SH-SY5Y (cell line): ENCODE results near the gene PYDC1.

ENCODE experiments used
- GATA2 ChIP-seq: IDR thresholded peaks from 2 replicates; pipeline ENCODE4 v1.6.1; 2011; ENCODE audit warnings: mild to moderate bottlenecking, low read depth, low read length
- GATA3 ChIP-seq: IDR thresholded peaks from 2 replicates; pipeline ENCODE4 v1.6.1; 2011; ENCODE audit warnings: low read depth, mild to moderate bottlenecking, low read length, moderate library complexity

Gene PYDC1

GRCh38 chr16:31216422-31217135, at the start of gene PYDC1:
TSS of gene PYDC1 (minus strand) at chr16:31217135. CDS start at chr16:31217028, 107 bp downstream.
- TF ChIP-seq GATA3 (no peak), GATA2 (no peak)

DNA sequence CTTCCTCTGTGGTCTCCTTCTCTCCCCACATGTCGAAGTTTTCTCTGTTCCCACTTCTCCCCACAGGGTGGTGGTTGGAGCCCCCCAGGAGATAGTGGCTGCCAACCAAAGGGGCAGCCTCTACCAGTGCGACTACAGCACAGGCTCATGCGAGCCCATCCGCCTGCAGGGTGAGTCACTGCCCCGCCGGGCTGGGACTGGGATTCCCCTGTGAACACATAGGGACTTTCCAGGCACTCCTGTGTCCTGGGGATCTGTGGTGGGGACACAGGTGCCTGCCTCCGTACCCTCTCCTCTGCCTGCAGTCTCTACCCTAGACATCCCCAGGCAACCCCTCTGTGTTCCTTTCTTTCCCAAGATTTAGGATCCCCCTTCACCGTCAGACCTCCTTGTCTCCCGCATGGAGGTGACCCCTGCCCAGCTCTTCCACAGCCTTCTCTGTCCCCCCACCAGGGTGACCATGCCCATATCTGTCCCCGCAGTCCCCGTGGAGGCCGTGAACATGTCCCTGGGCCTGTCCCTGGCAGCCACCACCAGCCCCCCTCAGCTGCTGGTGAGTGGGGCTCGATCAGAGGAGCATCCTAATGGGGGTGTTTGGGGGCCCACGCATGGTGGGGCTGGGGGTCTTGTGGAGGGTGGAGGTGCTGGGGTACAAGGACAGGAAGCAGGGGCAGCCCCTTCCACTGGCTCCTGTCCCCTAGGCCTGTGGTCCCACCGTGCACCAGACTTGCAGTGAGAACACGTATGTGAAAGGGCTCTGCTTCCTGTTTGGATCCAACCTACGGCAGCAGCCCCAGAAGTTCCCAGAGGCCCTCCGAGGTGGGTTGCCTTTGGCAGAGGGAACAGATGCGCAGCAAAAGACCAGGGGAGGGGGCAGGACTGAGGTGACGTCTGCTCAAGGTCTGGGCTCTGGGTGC, 48.7 kb upstream of the PYDC1 start:
- no peak for TF ChIP-seq GATA2
- TF ChIP-seq GATA3 = no peak

DNA sequence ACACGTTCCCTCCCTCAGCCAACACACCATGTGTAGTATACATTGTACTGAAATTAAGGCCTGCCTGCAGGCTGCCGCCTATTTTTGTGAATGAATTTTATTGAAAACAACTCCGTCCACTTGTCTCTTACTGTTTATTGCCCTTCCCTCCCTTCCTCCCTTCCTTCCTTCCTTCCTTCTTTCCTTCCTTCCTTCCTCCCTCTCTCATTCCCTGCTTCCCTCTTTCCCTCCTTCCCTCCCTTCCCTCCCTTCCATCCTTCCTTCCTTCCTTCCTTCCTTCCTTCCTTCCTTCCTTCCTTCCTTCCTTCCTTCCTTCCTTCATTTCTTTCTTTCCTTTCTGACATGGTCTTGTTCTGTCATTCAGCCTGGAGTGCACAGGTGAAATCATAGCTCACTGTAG, 45.1 kb upstream of the PYDC1 start:
- TF ChIP-seq GATA2 = no peak

- TF ChIP-seq GATA2 (no peak), GATA3 (no peak)
Observed at GRCh38 chr16:31260136-31260931, 43.4 kb upstream of the PYDC1 start.

- TF ChIP-seq GATA3 (no peak), GATA2 (no peak)
Observed at GRCh38 chr16:31258366-31258765, 41.4 kb upstream of the PYDC1 start.

GRCh38 chr16:31256466-31256865, 39.5 kb upstream of the PYDC1 start:
- TF ChIP-seq GATA2 (no peak), GATA3 (no peak)

GRCh38 chr16:31253642-31254045, 36.7 kb upstream of the PYDC1 start:
- TF ChIP-seq GATA2 (no peak), GATA3 (no peak)

GRCh38 chr16:31251435-31251834, 34.5 kb upstream of the PYDC1 start:
- TF ChIP-seq GATA3 = no peak
- no peak for TF ChIP-seq GATA2

DNA sequence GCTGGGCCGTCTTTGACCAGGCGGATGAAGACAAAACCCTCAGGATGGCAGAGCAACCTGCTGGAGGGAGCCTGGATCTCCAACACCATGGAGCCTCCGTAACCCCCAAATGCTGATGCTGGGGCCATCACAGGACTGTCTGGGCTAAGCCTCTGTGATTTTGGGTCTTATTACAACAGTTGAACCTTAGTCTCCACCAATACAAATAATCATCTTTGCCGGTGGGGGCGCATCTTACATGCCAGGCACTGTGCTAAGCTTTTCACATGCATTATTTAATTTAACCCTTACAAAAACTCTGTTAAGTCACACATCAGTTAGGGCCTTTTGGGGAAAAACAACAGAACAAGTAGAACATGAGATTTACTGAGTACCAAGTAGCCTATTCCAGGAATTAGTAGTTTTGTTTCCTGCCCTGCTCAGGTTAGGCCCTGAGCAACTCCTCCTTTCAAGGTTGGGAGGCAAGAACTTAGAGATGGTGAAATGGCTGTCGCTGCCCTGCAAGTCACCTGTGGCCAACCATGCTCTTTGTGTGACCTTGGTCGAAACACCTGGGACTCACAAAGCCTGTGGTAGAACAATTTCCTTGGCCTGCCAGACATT, 33.9 kb upstream of the PYDC1 start:
- TF ChIP-seq GATA2 (no peak), GATA3 (no peak)

DNA sequence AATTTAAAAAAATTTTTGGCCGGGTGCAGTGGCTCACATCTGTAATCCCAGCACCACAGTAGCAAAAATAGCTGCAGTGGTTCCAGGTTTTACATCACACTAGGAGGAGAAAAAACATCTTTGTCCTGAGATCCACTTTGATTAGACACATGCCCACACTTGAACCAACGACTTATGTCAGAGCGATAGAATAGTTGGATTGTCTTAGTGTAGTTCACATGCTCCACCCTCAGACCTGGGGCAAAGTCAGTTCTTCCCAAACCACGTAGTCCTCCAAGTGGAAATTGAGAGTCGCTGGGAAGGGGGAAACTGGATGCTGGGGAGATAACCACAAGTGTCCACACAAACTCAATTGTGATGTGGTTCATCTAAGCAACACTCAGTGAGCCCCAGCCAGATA, 31.4 kb upstream of the PYDC1 start:
- TF ChIP-seq GATA2 (no peak), GATA3 (no peak)

- TF ChIP-seq GATA2 (no peak), GATA3 (no peak)
Observed at GRCh38 chr16:31246296-31246695, 29.4 kb upstream of the PYDC1 start.

- no peak for TF ChIP-seq GATA2
- no peak for TF ChIP-seq GATA3
Observed at GRCh38 chr16:31243734-31244670, 27.1 kb upstream of the PYDC1 start.

DNA sequence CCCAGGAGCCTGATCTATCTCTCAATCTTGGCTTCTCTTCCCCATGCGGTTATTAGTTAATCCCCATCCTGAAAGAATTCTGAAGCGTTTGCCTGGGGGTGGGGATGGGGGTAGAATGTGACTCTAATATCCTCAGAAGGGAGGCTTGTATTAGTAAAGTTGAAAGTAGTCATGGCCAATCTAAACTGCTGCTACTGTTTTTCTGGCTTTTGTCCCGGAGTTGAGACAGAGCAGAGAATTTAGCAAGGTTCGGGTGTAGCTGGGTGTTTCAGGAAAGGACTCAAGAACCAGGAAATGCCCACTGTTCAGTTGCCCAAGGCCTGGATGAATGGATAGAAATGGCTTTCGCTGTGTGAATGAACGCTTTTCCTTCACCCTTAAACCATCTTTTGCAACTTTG, 25.3 kb upstream of the PYDC1 start:
- no peak for TF ChIP-seq GATA3
- no peak for TF ChIP-seq GATA2

GRCh38 chr16:31238041-31238440, 21.1 kb upstream of the PYDC1 start:
- no peak for TF ChIP-seq GATA3
- TF ChIP-seq GATA2 = no peak
